GM18507 (cell line): ENCODE results near the gene AIDA.
"Not testable (repeated sequence)": the region's sequence is repeated elsewhere in the genome, so short reads cannot be mapped to it uniquely, and the experiment has no call there.

Experiments used
- DNase-seq: peaks from one replicate; pipeline ENCODE4 v3.0.0; 2011; ENCODE audit warnings: low read depth; ENCODE audit not compliant: insufficient read length; ENCODE audit errors: extremely low spot score
- FAIRE-seq: peaks from 2 replicates; lab custom pipeline; 2011; peaks lifted over from hg19 to GRCh38; lab: Jason Lieb, UNC

Gene AIDA

GRCh38 chr1:222713091-222713961 is 1.0 kb upstream of the AIDA start:
- FAIRE-seq = peak; percentile 95

GRCh38 chr1:222711319-222712252 is 705 bp downstream of the AIDA start:
- DNase-seq (peak; percentile 30), FAIRE-seq (peak; percentile 67)

More at GRCh38 chr1:222713091-222713961, 1.0 kb upstream of the AIDA start:
- DNase-seq = peak; percentile 75

- FAIRE-seq (no peak), DNase-seq (no peak)
Measured at GRCh38 chr1:222709700-222710153, 2.6 kb downstream of the AIDA start.

GRCh38 chr1:222706815-222707214 is 5.5 kb downstream of the AIDA start:
- FAIRE-seq (no peak), DNase-seq (no peak)

GRCh38 chr1:222704260-222704659 is 8.0 kb downstream of the AIDA start:
- no peak for DNase-seq
- no peak for FAIRE-seq

GRCh38 chr1:222702210-222702609 is 10.1 kb downstream of the AIDA start:
- no peak for DNase-seq
- FAIRE-seq = no peak

GRCh38 chr1:222697826-222698225 is 14.5 kb downstream of the AIDA start:
- no peak for FAIRE-seq
- no peak for DNase-seq

- no peak for DNase-seq
- no peak for FAIRE-seq
Measured at GRCh38 chr1:222697203-222697602, 15.1 kb downstream of the AIDA start.

GRCh38 chr1:222696741-222697140 is 15.6 kb downstream of the AIDA start:
- no peak for FAIRE-seq
- no peak for DNase-seq

GRCh38 chr1:222694927-222695326 is 17.4 kb downstream of the AIDA start:
- no peak for DNase-seq
- FAIRE-seq = no peak

GRCh38 chr1:222691016-222691415 is 21.3 kb downstream of the AIDA start:
- DNase-seq (no peak), FAIRE-seq (no peak)

GRCh38 chr1:222680080-222680479 is 32.2 kb downstream of the AIDA start:
- DNase-seq (no peak), FAIRE-seq (no peak)

- FAIRE-seq = no peak
- no peak for DNase-seq
Measured at GRCh38 chr1:222670110-222670509, 42.2 kb downstream of the AIDA start.

- not testable (repeated sequence) for FAIRE-seq, DNase-seq
Measured at GRCh38 chr1:222669107-222669506, 43.2 kb downstream of the AIDA start.

- not testable (repeated sequence) for DNase-seq, FAIRE-seq
Measured at GRCh38 chr1:222668184-222668583, 44.1 kb downstream of the AIDA start.

GRCh38 chr1:222665964-222666363 is 46.3 kb downstream of the AIDA start:
- DNase-seq (no peak), FAIRE-seq (no peak)

GRCh38 chr1:222663431-222663934 is 48.8 kb downstream of the AIDA start:
- DNase-seq (no peak), FAIRE-seq (no peak)

GRCh38 chr1:222657899-222658298 is 54.4 kb downstream of the AIDA start:
- no peak for FAIRE-seq

GRCh38 chr1:222656391-222657155 is 55.7 kb downstream of the AIDA start:
- DNase-seq (no peak), FAIRE-seq (no peak)

More at GRCh38 chr1:222657899-222658298, 54.4 kb downstream of the AIDA start:
- no peak for DNase-seq
